Lower leg skin (tissue), 3 donors: ENCODE data around the gene ASPSCR1.

ENCODE experiments used
- CTCF ChIP-seq, 3 donors: fragments of 450-650 bp; IDR thresholded peaks; one replicate each; pipeline ENCODE4 v1.5.1; 2016; ENCODE audit warnings: antibody characterized with exemption in 3 of 3, mild to moderate bottlenecking in 3 of 3, moderate library complexity in 2 of 3
- POLR2A ChIP-seq, 2 donors: fragments of 450-650 bp; IDR thresholded peaks; one replicate each; pipeline ENCODE4 v1.6.1; 2016 to 2017; ENCODE audit warnings: antibody characterized with exemption in 2 of 2, mild to moderate bottlenecking in 1 of 2, moderate library complexity in 1 of 2

GRCh38 chr17:82014432-82014831 lies 37.0 kb downstream of the ASPSCR1 start:
- TF ChIP-seq CTCF (IDR thresholded peaks at IDR 0.05) (no peak), POLR2A (IDR thresholded peaks at IDR 0.05) (no peak)
